HUES64 (cell line): ENCODE results near the gene ARF3. TPM values are rescaled to one million over a fixed set of nuclear protein-coding genes. Genes with fewer than 3 reads are reported as not detected.
A peak's percentile ranks its signal among the peaks of the same experiment; 100 is the strongest.

Experiments
- H3K27ac ChIP-seq: 2 replicates; pipeline ENCODE4 v1.7.0; 2013; ENCODE audit warnings: low read depth, low read length, inconsistent platforms
- H3K27me3 ChIP-seq: 2 replicates; pipeline ENCODE4 v1.6.1; 2013; ENCODE audit warnings: mild to moderate bottlenecking, low read length; ENCODE audit not compliant: insufficient read depth
- H3K36me3 ChIP-seq: 2 replicates; pipeline ENCODE4 v1.6.1; 2013; ENCODE audit warnings: mild to moderate bottlenecking, low read length; ENCODE audit not compliant: insufficient read depth
- H3K4me1 ChIP-seq: 2 replicates; pipeline ENCODE4 v1.6.1; 2013; ENCODE audit warnings: mild to moderate bottlenecking, low read length, moderate library complexity; ENCODE audit not compliant: insufficient read depth
- H3K4me3 ChIP-seq: 2 replicates; pipeline ENCODE4 v1.5.1; 2013; ENCODE audit warnings: mild to moderate bottlenecking, low read length, moderate library complexity
- H3K9ac ChIP-seq: 2 replicates; pipeline ENCODE4 v1.6.1; 2013; ENCODE audit warnings: mild to moderate bottlenecking, low read depth, low read length
- H3K9me3 ChIP-seq: 2 replicates; pipeline ENCODE4 v1.6.1; 2013; ENCODE audit warnings: low read depth, low read length; ENCODE audit not compliant: insufficient read depth
- WGBS: fragments of 150-250, 120-280 bp; methylation state at CpG from one replicate; pipeline ENCODE4 v1.1.7; 2013; ENCODE audit warnings: missing lambda C conversion rate; 5-methylcytosine and 5-hydroxymethylcytosine counted together
- polyA plus RNA-seq, 2 experiments: library from polyadenylated mRNA; stranded (reverse); fragments of 50-300 nt; gene quantifications; one replicate each; pipeline ENCODE4 v1.2.3, GENCODE V29; 2013

The ARF3 gene
- 130 TPM for polyA plus RNA-seq (2013, experiment 1 of 2)
- 138 TPM for polyA plus RNA-seq (2013, experiment 2 of 2)

DNA sequence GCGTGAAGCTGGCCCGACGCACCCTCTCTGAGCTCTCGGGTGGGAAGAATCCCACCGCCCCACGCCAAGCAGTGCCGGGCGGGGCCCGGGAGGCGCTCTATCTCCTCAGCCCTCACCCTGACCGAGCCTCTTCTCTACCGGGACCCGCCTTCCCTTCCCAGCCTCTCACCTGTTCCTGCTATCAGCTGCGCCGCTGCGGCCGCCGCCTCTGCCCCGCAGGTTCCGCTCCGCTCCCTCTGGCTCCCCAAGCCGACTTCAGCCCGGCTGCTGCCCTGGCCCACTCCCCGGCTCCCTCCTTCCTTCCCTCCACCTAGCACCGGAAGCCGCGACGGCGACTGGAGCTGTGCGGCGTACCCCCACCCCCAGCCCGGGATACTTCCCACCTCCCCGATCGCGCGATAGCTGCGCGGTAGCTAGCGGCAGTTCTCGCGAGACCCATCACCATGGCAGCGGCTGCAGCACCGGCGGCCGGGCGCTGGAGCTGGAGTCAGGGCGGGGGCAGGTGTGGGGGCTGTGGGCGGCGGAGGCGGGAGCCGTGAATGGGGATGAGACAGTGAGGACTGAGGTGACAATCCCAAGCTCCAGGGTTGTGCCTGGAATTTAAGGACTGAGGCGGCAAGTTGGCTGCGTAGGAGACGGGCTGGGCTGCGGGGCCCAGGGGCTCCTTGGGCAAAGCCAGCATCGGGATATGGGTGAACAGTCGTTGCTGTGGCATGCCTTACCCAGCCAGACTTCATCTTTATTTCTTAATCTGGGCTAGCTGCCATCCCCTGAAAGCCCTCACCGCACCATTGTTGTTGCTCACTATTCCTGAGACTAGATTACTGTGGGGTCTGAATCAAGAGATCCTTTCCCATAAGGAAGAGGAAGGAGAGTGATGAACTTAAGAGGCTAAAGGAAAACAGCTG is at the start of gene ARF3:
Gene ARF3 (minus strand): TSS at position 347 of the 908 bp plus-strand sequence. CDS start 16,392 bp downstream, outside the sequence.
- H3K4me3 ChIP-seq, result peak within 1 kb of the TSS; percentile 98
- H3K4me1 ChIP-seq, result peaks cover 8% of the 10 kb centered on the region; the same call in 1 of the 2 replicates
- H3K9me3 ChIP-seq, result no peaks in the 10 kb centered on the region
- H3K27ac ChIP-seq, result peak within 1 kb of the TSS; percentile 96
- H3K9ac ChIP-seq, result peak within 1 kb of the TSS; percentile 95
- no peaks in the 10 kb centered on the region for H3K27me3 ChIP-seq
- under 1% methylated on average over 58 of the region's 58 CpGs for WGBS
- H3K36me3 ChIP-seq, result peaks cover 37% of the 10 kb centered on the region

- no peak overlapping the region for H3K4me3 ChIP-seq
- peaks cover 9% of the 10 kb centered on the region for H3K4me1 ChIP-seq
- WGBS, result 94% methylated on average over 2 of the region's 2 CpGs
- no peaks in the 10 kb centered on the region for H3K9me3 ChIP-seq
- H3K9ac ChIP-seq, result no peak overlapping the region
- no peak overlapping the region for H3K27ac ChIP-seq
- H3K36me3 ChIP-seq, result peaks cover 13% of the 10 kb centered on the region
- peaks cover 62% of the 10 kb centered on the region for H3K27me3 ChIP-seq
These were observed 43.1 kb upstream of the ARF3 start for GRCh38 chr12:49000346-49000745.

GRCh38 chr12:48999371-49000131 is 42.3 kb upstream of the ARF3 start, which contains the start of gene DDN:
DDN (minus strand) TSS chr12:48999375; CDS start chr12:48999287, 88 bp downstream.
- 5% methylated on average over 30 of the region's 30 CpGs for WGBS
- H3K27me3 ChIP-seq, result peaks cover 69% of the 10 kb centered on the region

DNA sequence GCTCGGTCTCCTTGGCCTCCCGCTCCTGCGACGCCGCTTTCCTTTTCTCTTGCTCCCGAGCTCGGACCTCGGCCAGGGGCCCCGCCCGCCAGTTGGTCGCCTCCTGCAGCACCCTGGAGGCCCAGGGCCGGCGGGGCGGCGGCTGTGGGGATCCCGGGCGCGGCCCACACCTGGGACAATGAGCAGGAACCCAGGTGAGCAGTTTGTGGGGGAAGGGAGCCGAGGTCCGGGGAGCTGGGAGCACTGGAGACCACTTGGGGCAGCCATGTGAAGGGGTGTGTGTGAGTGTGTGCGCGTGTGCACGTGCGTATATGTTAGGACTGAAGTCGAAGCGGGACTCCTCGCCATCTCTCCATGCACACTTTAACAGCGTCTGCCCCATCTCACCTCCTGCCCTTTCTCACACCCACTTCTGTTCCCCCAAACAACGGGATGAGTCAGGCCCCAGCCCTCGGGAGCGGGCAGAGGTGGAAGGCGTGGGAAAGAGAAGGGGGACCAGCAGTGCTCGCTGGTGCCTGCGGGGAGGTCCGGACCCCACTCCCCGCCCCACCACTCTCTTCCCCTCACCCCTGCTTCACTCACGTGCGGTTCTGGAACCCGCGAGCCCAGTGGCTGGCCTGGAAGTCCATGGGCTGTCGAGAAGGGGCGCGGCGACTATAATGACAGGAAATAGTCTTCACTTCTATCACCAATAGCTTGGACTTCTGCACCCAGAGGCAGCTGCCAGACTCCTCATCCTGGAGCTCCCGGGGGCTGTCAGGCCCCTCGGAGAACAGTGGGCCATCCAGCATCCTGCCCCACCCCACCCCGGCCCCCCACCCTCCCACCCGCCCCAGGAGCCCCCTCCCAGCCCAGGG is 41.4 kb upstream of the ARF3 start:
- 1% methylated on average over 35 of the region's 48 CpGs for WGBS
- Histone ChIP-seq H3K9me3 (no peaks in the 10 kb centered on the region), H3K36me3 (peaks cover 9% of the 10 kb centered on the region), H3K27me3 (peaks cover 77% of the 10 kb centered on the region), H3K4me1 (peaks cover 9% of the 10 kb centered on the region), H3K4me3 (peak overlapping the region; percentile 54), H3K9ac (no peak overlapping the region), H3K27ac (no peak overlapping the region)

More at GRCh38 chr12:48999371-49000131, 42.3 kb upstream of the ARF3 start, which contains the start of gene DDN:
- Histone ChIP-seq H3K9ac (no peak within 1 kb of the TSS), H3K4me3 (peak within 1 kb of the TSS; percentile 55), H3K27ac (no peak within 1 kb of the TSS), H3K36me3 (peaks cover 9% of the 10 kb centered on the region), H3K4me1 (peaks cover 9% of the 10 kb centered on the region), H3K9me3 (no peaks in the 10 kb centered on the region)

GRCh38 chr12:48997719-48998496 is 40.6 kb upstream of the ARF3 start:
- WGBS, result under 1% methylated on average over 57 of the region's 57 CpGs
- peak overlapping the region; percentile 54 for H3K4me3 ChIP-seq
- H3K27me3 ChIP-seq, result peaks cover 85% of the 10 kb centered on the region
- H3K4me1 ChIP-seq, result peaks cover 9% of the 10 kb centered on the region
- no peak overlapping the region for H3K27ac ChIP-seq
- no peak overlapping the region for H3K9ac ChIP-seq
- peaks cover 9% of the 10 kb centered on the region for H3K36me3 ChIP-seq
- H3K9me3 ChIP-seq, result no peaks in the 10 kb centered on the region

GRCh38 chr12:48996794-48997718 is 39.8 kb upstream of the ARF3 start:
- Histone ChIP-seq H3K36me3 (peaks cover 2% of the 10 kb centered on the region; the same call in 1 of the 2 replicates), H3K27ac (no peak overlapping the region), H3K9ac (no peak overlapping the region), H3K4me3 (peak overlapping the region; percentile 54), H3K9me3 (no peaks in the 10 kb centered on the region), H3K4me1 (peaks cover 9% of the 10 kb centered on the region), H3K27me3 (peaks cover 88% of the 10 kb centered on the region)
- 3% methylated on average over 71 of the region's 71 CpGs for WGBS

GRCh38 chr12:48995086-48995879 is 38.0 kb upstream of the ARF3 start:
- no peak overlapping the region for H3K27ac ChIP-seq
- no peak overlapping the region for H3K9ac ChIP-seq
- H3K36me3 ChIP-seq, result no peaks in the 10 kb centered on the region
- 9% methylated on average over 30 of the region's 32 CpGs for WGBS
- H3K4me1 ChIP-seq, result peaks cover 15% of the 10 kb centered on the region
- H3K4me3 ChIP-seq, result peak overlapping the region; percentile 1; the same call in 1 of the 2 replicates
- H3K9me3 ChIP-seq, result no peaks in the 10 kb centered on the region
- peaks cover 87% of the 10 kb centered on the region for H3K27me3 ChIP-seq

DNA sequence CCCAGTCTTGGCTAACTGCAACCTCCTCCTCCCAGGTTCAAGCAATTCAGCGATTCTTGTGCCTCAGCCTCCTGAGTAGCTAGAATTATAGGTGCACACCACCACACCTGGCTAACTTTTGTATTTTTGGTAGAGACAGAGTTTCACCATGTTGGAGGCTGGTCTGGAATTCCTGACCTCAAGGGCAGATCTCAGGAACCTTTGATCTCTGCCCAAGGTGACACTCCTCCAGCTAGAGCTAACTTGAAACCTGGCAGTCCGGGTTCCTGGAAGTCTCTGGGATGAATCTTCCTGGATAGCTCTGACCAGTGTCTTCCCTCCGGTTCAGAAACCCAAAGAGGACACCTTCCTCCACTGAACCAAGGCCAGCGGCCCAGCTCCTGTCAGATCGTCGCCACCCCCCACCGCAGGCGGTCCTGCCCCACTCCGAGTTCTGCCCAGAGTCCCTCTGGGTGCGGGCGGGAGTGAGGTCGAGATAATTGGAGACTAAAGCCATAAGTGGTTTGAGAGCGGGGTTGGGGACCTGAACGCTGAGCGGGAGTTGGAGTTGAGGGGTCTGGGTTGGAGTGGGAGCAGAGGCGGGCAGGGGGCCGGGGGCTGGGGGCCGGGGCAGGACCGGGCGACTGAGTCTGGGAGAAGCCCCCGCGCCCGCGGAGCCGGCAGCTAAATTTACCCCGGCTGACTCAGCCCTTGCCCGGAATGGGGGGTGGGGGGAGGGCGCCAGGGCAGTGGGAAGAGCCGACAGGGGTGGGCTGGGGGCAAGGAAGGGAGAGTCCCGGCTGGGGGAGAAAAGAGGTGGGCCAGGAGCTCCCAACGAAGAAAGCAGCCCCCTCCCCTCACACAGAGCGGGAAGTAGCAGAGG is 37.2 kb upstream of the ARF3 start:
- H3K9ac ChIP-seq, result no peak overlapping the region
- no peak overlapping the region for H3K27ac ChIP-seq
- H3K4me1 ChIP-seq, result peaks cover 7% of the 10 kb centered on the region; the same call in 1 of the 2 replicates
- H3K36me3 ChIP-seq, result no peaks in the 10 kb centered on the region
- no peaks in the 10 kb centered on the region for H3K9me3 ChIP-seq
- H3K4me3 ChIP-seq, result peak overlapping the region; percentile 28
- WGBS, result 22% methylated on average over 28 of the region's 32 CpGs
- peaks cover 84% of the 10 kb centered on the region for H3K27me3 ChIP-seq
